Suprapubic skin (tissue), 4 donors: ENCODE data around the gene LRRC8E. TPM values are rescaled to one million over a fixed set of nuclear protein-coding genes. Genes with fewer than 3 reads are reported as not detected.

Experiments
- DNase-seq, 2 donors: peaks; one replicate each; pipeline ENCODE4 v3.0.0-alpha.2; 2019; ENCODE audit warnings: low spot score in 2 of 2
- H3K27ac ChIP-seq: fragments of 200-600 bp; sonication (generic); one replicate; pipeline ENCODE4 v1.5.1; 2019
- H3K27me3 ChIP-seq: fragments of 200-600 bp; sonication (generic); one replicate; pipeline ENCODE4 v1.5.1; 2019
- H3K36me3 ChIP-seq: fragments of 200-600 bp; sonication (generic); one replicate; pipeline ENCODE4 v1.5.1; 2019
- H3K4me1 ChIP-seq: fragments of 200-600 bp; sonication (generic); one replicate; pipeline ENCODE4 v1.5.1; 2019
- H3K4me3 ChIP-seq: fragments of 200-600 bp; sonication (generic); one replicate; pipeline ENCODE4 v1.5.1; 2019; ENCODE audit warnings: mild to moderate bottlenecking
- H3K9me3 ChIP-seq: fragments of 200-600 bp; sonication (generic); one replicate; pipeline ENCODE4 v1.5.1; 2019
- CTCF ChIP-seq, 2 donors: fragments of 200-600 bp in 1 of 2; fragments of 450-650 bp in 1 of 2; sonication (generic) in 1 of 2; IDR thresholded peaks; one replicate each; pipeline ENCODE4 v1.5.1; 2016 to 2019; ENCODE audit warnings: antibody characterized with exemption in 2 of 2, mild to moderate bottlenecking in 1 of 2, moderate library complexity in 1 of 2
- EP300 ChIP-seq: sonication (generic); formaldehyde crosslinking; IDR thresholded peaks from one replicate; pipeline ENCODE4 v1.6.1; 2017; ENCODE audit warnings: antibody characterized with exemption
- POLR2A ChIP-seq, 2 donors: fragments of 450-650 bp; IDR thresholded peaks; one replicate each; pipeline ENCODE4 v1.6.1; 2017; ENCODE audit warnings: antibody characterized with exemption in 2 of 2, mild to moderate bottlenecking in 2 of 2, moderate library complexity in 2 of 2
- POLR2AphosphoS5 ChIP-seq, 3 donors: sonication (generic); formaldehyde crosslinking; IDR thresholded peaks; one replicate each; pipeline ENCODE4 v1.6.1; 2017; ENCODE audit warnings: antibody characterized with exemption in 3 of 3
- WGBS: methylation state at CpG from one replicate; pipeline ENCODE4 v1.1.5; 2018; 5-methylcytosine and 5-hydroxymethylcytosine counted together
- total RNA-seq, 4 donors: library from RNA; depleted of rRNA; stranded (reverse); fragments of >200 nt; gene quantifications; one replicate each; pipeline ENCODE4 v1.1.0, GENCODE V29; 2016

Gene LRRC8E
- total RNA-seq, 4 donors from 2014 or later = 15.2 to 41.6 (median 30.9) TPM

GRCh38 chr19:7924241-7924640, 35.9 kb downstream of the LRRC8E start:
- Histone ChIP-seq H3K27me3 (peaks cover under 1% of the 10 kb centered on the region), H3K4me1 (peaks cover 83% of the 10 kb centered on the region), H3K36me3 (peaks cover 16% of the 10 kb centered on the region), H3K9me3 (no peaks in the 10 kb centered on the region), H3K27ac (no peak overlapping the region), H3K4me3 (no peak overlapping the region)
- 51% methylated on average over 11 of the region's 12 CpGs for WGBS
- TF ChIP-seq CTCF (IDR thresholded peaks at IDR 0.05) (no peak), EP300 (no peak), POLR2A (IDR thresholded peaks at IDR 0.05) (no peak), POLR2AphosphoS5 (IDR thresholded peaks at IDR 0.05) (no peak)
- DNase-seq = peak in 1 of 2 donors; percentile 69

GRCh38 chr19:7924651-7925170, 36.4 kb downstream of the LRRC8E start:
- 34% methylated on average over 13 of the region's 34 CpGs for WGBS
- Histone ChIP-seq H3K36me3 (peaks cover 16% of the 10 kb centered on the region), H3K4me1 (peaks cover 83% of the 10 kb centered on the region), H3K27me3 (no peaks in the 10 kb centered on the region), H3K27ac (no peak overlapping the region), H3K9me3 (no peaks in the 10 kb centered on the region), H3K4me3 (peak overlapping the region; percentile 66)
- DNase-seq = peak in 1 of 2 donors; percentile 76
- TF ChIP-seq POLR2A (IDR thresholded peaks at IDR 0.05) = no peak

- H3K27ac ChIP-seq = no peak overlapping the region
- peaks cover 18% of the 10 kb centered on the region for H3K36me3 ChIP-seq
- TF ChIP-seq CTCF (IDR thresholded peaks at IDR 0.05) (peak; percentile 44 to 94), POLR2AphosphoS5 (IDR thresholded peaks at IDR 0.05) (no peak), EP300 (no peak), POLR2A (IDR thresholded peaks at IDR 0.05) (no peak)
- H3K4me1 ChIP-seq = peaks cover 85% of the 10 kb centered on the region
- peak overlapping the region; percentile 66 for H3K4me3 ChIP-seq
- no peaks in the 10 kb centered on the region for H3K27me3 ChIP-seq
- DNase-seq = peak in 1 of 2 donors; percentile 84
- H3K9me3 ChIP-seq = no peaks in the 10 kb centered on the region
- 1% methylated on average over 15 of the region's 98 CpGs for WGBS
Observed at GRCh38 chr19:7925171-7925851, 37.0 kb downstream of the LRRC8E start.

- peak within 1 kb of the TSS; percentile 66 for H3K4me3 ChIP-seq
- H3K27ac ChIP-seq = peak within 1 kb of the TSS; percentile 7
- TF ChIP-seq CTCF (IDR thresholded peaks at IDR 0.05) (no peak), EP300 (no peak), POLR2AphosphoS5 (IDR thresholded peaks at IDR 0.05) (no peak), POLR2A (IDR thresholded peaks at IDR 0.05) (no peak)
- no peaks in the 10 kb centered on the region for H3K9me3 ChIP-seq
- peaks cover 26% of the 10 kb centered on the region for H3K36me3 ChIP-seq
- H3K27me3 ChIP-seq = no peaks in the 10 kb centered on the region
- 16% methylated on average over 34 of the region's 65 CpGs for whole genome bisulfite sequencing
- peak in 1 of 2 donors; percentile 72 for DNase-seq
- H3K4me1 ChIP-seq = peaks cover 81% of the 10 kb centered on the region
Observed at GRCh38 chr19:7926021-7926726, 37.9 kb downstream of the LRRC8E start, which contains the start of gene CTXN1. Gene CTXN1, minus strand, starts transcription at chr19:7926135. Its CDS starts 597 bp downstream, at chr19:7925538.

- peaks cover 32% of the 10 kb centered on the region for H3K36me3 ChIP-seq
- H3K4me3 ChIP-seq = peak overlapping the region; percentile 66
- H3K27ac ChIP-seq = no peak overlapping the region
- WGBS = 71% methylated on average over 7 of the region's 32 CpGs
- H3K27me3 ChIP-seq = no peaks in the 10 kb centered on the region
- peaks cover 73% of the 10 kb centered on the region for H3K4me1 ChIP-seq
- TF ChIP-seq CTCF (IDR thresholded peaks at IDR 0.05) (no peak), POLR2AphosphoS5 (IDR thresholded peaks at IDR 0.05) (no peak), EP300 (no peak), POLR2A (IDR thresholded peaks at IDR 0.05) (no peak)
- peak in 1 of 2 donors; percentile 70 for DNase-seq
- no peaks in the 10 kb centered on the region for H3K9me3 ChIP-seq
Observed at GRCh38 chr19:7926727-7927604, 38.7 kb downstream of the LRRC8E start.
